IPS-20b (cell line): ENCODE measurements around the gene CNOT4.
A peak's percentile ranks its signal among the peaks of the same experiment; 100 is the strongest.

Source experiments
- H3K27ac ChIP-seq: one replicate; pipeline ENCODE4 v1.5.1; 2013; ENCODE audit warnings: low read length
- H3K27me3 ChIP-seq: 2 replicates; pipeline ENCODE4 v1.6.1; 2013; ENCODE audit warnings: mild to moderate bottlenecking, low read length, inconsistent platforms; ENCODE audit not compliant: insufficient read depth
- H3K36me3 ChIP-seq: 2 replicates; pipeline ENCODE4 v1.6.1; 2013; ENCODE audit warnings: low read depth, mild to moderate bottlenecking, inconsistent platforms, low read length, moderate library complexity; ENCODE audit not compliant: insufficient read depth
- H3K4me1 ChIP-seq: 2 replicates; pipeline ENCODE4 v1.6.1; 2013; ENCODE audit warnings: mild to moderate bottlenecking, control low read depth, inconsistent platforms, low read length, moderate library complexity; ENCODE audit not compliant: insufficient read depth
- H3K4me3 ChIP-seq: 2 replicates; pipeline ENCODE4 v1.5.1; 2013; ENCODE audit warnings: mild to moderate bottlenecking, low read length, inconsistent platforms
- H3K9ac ChIP-seq: 2 replicates; pipeline ENCODE4 v1.6.1; 2013; ENCODE audit warnings: low read depth, mild to moderate bottlenecking, inconsistent platforms, low read length, moderate library complexity
- H3K9me3 ChIP-seq: 2 replicates; pipeline ENCODE4 v1.6.1; 2013; ENCODE audit warnings: mild to moderate bottlenecking, low read depth, low read length, inconsistent platforms; ENCODE audit not compliant: insufficient read depth

Gene CNOT4

DNA sequence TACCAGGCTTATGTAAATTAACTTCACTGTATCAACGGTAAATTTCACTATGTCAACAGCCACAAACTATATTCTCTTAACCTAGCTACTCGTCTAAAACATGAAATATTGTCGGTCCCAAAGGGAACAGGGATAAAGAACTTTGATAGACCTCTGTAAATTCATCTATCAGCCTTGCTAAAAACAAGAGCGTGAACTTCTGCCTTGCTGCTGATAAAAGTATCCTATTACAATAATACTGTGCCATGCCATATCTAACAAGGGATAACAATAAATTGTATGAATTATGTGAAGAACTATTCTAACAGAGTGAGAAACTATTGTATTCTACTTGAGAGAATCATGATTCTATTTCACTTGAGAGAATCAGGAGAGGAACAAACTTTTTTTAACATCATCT, 117.2 kb downstream of the CNOT4 start:
- Histone ChIP-seq H3K27me3 (no peaks in the 10 kb centered on the region), H3K4me3 (no peak overlapping the region), H3K9ac (no peak overlapping the region), H3K4me1 (peaks cover 8% of the 10 kb centered on the region), H3K36me3 (peaks cover 18% of the 10 kb centered on the region), H3K9me3 (no peaks in the 10 kb centered on the region), H3K27ac (no peak overlapping the region)

DNA sequence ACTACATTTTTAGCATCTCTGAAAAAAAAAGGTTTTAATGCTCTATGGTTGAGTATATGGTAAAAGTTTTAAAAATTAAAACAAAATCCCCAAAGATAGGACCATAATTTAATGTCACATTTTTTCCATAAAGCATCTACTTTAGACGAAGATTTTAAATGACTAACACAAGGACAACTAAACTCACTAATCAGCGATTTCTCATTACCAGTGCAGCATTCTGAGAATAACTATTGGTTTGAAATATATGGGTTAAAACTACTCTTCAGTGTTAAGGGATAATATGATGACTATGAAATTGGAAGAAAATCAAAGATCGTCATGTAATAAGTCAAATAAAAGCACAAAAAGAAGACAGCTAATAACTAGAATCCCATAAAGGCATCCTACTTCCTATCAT, 118.4 kb downstream of the CNOT4 start:
- no peak overlapping the region for H3K27ac ChIP-seq
- H3K4me3 ChIP-seq = no peak overlapping the region
- H3K27me3 ChIP-seq = no peaks in the 10 kb centered on the region
- H3K9me3 ChIP-seq = no peaks in the 10 kb centered on the region
- H3K4me1 ChIP-seq = peaks cover 18% of the 10 kb centered on the region
- peaks cover 18% of the 10 kb centered on the region for H3K36me3 ChIP-seq
- H3K9ac ChIP-seq = no peak overlapping the region

DNA sequence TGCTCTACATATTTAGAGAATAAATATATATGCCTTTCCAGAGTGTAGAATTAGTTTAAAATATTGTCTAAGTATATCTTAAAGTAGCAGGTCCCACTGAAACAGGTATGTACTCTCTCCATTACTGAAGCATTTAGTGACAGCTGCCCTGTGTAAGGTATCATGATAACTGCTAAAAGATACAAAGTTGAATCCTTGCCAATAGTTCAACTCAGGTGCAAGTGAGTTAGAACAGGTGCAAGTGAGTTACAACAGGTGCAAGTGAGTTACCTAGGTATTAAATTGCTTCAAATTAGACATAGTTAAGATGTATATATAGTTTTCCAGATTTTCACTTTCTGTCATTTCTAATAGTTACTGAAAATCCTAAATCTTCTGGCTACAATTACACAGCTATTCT, 119.1 kb downstream of the CNOT4 start:
- no peaks in the 10 kb centered on the region for H3K27me3 ChIP-seq
- no peak overlapping the region for H3K9ac ChIP-seq
- H3K9me3 ChIP-seq = no peaks in the 10 kb centered on the region
- peaks cover 18% of the 10 kb centered on the region for H3K36me3 ChIP-seq
- no peak overlapping the region for H3K4me3 ChIP-seq
- peaks cover 21% of the 10 kb centered on the region for H3K4me1 ChIP-seq
- no peak overlapping the region for H3K27ac ChIP-seq

DNA sequence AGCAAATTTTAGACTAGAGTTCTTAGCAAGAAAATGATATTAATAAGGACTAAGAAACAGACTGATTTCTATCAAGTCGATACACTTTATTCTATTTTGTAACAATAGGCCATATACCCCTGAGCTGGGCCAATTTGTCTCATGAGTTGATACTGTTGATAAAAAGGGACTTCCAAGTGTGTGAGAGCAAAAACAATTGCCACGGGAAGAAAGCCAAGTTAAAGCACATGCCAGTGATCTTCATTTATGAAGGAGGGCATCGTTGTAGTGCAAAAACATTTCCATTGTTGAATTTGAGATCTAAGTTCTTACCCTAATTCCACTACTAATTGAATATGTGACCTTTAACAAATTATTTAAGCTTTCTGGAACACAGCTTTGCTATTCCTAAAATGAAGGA, 119.9 kb downstream of the CNOT4 start:
- no peak overlapping the region for H3K4me3 ChIP-seq
- H3K27ac ChIP-seq = no peak overlapping the region
- no peaks in the 10 kb centered on the region for H3K9me3 ChIP-seq
- peaks cover 21% of the 10 kb centered on the region for H3K4me1 ChIP-seq
- H3K36me3 ChIP-seq = peaks cover 18% of the 10 kb centered on the region
- H3K9ac ChIP-seq = no peak overlapping the region
- no peaks in the 10 kb centered on the region for H3K27me3 ChIP-seq

DNA sequence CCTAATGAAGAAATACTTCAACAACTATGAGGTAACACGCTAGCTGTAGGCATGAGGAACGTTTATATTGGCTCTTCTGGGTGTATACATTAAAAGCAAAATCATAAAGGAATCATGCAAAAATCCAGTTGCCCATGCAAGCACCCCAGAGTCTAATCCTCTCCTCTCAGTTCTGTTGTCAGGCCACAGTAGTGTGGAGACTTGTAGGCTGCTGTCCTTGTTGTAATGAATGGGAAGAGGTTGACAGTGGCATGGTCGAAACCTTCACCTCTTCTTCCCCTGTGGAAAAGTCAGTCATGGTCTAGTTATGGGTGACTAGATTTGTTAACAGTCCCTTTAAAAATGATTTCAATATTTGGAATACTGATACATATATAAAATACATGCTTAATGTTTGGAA, 121.3 kb downstream of the CNOT4 start:
- no peak overlapping the region for H3K27ac ChIP-seq
- H3K36me3 ChIP-seq = peaks cover 9% of the 10 kb centered on the region; the same call in 1 of the 2 replicates
- H3K27me3 ChIP-seq = no peaks in the 10 kb centered on the region
- H3K9ac ChIP-seq = no peak overlapping the region
- H3K4me1 ChIP-seq = peaks cover 21% of the 10 kb centered on the region
- no peak overlapping the region for H3K4me3 ChIP-seq
- H3K9me3 ChIP-seq = no peaks in the 10 kb centered on the region

DNA sequence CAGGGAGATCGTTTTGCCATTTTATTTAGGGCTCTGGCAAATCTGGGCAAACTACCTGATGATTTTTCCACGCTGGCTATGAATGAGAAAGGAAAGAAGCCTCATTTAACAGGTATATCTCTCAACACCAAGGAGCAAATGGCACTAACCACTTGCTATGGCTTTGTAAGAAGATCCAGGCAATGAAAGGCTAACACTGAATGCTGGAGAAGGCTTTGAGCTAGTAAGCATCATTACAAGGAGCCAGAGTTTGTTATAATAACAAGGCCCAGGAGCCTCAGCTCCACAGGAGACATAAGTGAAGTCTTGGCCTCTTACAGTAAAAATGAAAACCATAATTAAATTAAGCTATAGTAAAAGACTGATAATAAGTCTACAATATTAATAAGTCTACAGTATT, 123.1 kb downstream of the CNOT4 start:
- H3K27me3 ChIP-seq = no peaks in the 10 kb centered on the region
- no peaks in the 10 kb centered on the region for H3K9me3 ChIP-seq
- H3K27ac ChIP-seq = peak overlapping the region; percentile 29
- H3K9ac ChIP-seq = peak overlapping the region; percentile 39; the same call in 1 of the 2 replicates
- H3K4me3 ChIP-seq = no peak overlapping the region
- no peaks in the 10 kb centered on the region for H3K36me3 ChIP-seq
- peaks cover 21% of the 10 kb centered on the region for H3K4me1 ChIP-seq

DNA sequence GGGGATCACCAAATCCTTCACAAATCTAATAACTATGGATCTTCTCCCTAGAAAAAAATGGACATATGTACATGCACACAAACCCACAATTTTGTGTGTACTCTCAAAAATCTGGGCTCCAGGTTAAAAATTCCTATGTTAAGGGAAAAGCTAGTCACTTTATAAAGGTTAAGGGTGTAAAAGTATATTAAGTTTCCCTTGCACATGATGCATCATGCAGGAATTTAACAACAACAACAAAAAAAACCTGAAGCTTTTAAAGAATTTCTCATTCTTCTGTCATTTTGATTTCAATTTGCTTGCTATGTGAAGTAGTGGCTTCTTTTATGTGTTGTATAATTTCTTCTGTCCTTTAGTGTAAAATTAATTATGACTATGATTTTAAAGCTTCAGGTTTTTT, 123.7 kb downstream of the CNOT4 start:
- Histone ChIP-seq H3K27ac (peak overlapping the region; percentile 29), H3K4me3 (no peak overlapping the region), H3K9me3 (no peaks in the 10 kb centered on the region), H3K27me3 (no peaks in the 10 kb centered on the region), H3K36me3 (no peaks in the 10 kb centered on the region), H3K4me1 (peaks cover 21% of the 10 kb centered on the region), H3K9ac (no peak overlapping the region)

DNA sequence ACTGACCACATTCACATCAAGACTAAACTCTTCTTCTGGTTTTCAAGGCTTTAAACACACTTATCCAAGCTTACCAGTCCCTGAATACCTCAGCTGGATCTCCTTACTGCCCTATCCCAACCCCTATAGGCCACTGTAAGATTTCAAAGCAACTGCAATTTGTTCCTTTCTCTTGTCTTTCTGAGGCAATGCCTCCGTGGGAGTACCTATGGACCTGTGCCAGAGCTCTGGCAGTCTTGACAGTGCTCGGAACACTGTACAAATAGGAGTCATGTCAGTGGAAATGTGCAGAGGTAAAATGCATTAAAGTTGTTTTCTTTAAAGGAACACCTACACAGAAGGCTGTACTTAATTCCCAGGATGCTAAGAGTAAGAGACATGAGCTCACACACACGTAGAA, 124.7 kb downstream of the CNOT4 start:
- Histone ChIP-seq H3K4me1 (peaks cover 27% of the 10 kb centered on the region), H3K9ac (no peak overlapping the region), H3K27me3 (no peaks in the 10 kb centered on the region), H3K4me3 (no peak overlapping the region), H3K36me3 (no peaks in the 10 kb centered on the region), H3K27ac (no peak overlapping the region), H3K9me3 (no peaks in the 10 kb centered on the region)

DNA sequence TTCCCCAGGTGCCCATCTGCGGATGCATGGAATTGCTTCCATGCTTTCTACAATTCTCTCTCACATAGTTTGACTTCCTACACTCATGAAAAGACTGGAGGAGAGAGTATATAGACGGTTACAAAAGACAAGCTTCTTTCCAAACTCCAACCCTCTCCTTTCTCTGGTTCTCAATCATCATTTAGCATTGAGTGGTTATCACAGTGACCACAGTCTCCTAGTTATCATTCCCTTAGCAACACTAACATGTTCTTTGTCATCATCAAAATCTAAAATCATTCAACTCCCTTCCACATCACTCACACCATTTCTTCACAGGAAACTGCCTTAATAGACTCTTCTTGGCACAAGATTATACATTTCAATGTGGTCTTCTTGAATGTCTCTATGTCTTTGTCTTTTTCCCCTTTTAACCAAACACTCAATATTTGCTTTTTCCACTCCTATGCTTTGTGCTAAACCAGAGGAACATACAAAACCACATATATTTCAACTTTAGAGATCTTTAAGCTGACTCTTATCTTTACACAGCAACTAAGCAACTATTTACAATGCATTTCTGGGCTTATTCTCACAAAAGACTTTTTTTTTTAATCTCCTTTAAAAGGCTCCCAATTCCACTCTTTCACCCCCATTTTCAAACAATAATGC, 126.3 kb downstream of the CNOT4 start:
- no peaks in the 10 kb centered on the region for H3K27me3 ChIP-seq
- no peaks in the 10 kb centered on the region for H3K36me3 ChIP-seq
- no peak overlapping the region for H3K4me3 ChIP-seq
- H3K4me1 ChIP-seq = peaks cover 27% of the 10 kb centered on the region
- no peaks in the 10 kb centered on the region for H3K9me3 ChIP-seq
- H3K9ac ChIP-seq = no peak overlapping the region
- no peak overlapping the region for H3K27ac ChIP-seq

DNA sequence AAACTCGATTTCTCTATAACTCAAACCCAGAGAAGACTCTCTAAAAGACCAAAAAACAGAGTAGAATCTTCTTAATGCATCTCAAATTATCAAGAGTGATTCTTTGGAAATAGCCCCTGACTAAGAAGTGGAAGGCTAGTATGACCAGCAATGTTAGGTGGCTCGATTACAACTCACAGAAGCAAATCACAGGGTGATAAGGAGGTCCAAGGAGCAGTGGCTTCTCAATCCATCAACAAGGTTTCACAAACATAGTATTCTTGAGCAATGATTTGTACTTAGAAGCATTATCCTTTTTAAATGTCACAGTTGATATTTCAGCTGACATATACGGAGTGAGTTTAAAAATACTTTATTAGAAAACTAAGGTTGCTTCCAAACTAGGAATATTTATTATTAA, 127.7 kb downstream of the CNOT4 start:
- no peak overlapping the region for H3K9ac ChIP-seq
- no peaks in the 10 kb centered on the region for H3K36me3 ChIP-seq
- no peaks in the 10 kb centered on the region for H3K9me3 ChIP-seq

DNA sequence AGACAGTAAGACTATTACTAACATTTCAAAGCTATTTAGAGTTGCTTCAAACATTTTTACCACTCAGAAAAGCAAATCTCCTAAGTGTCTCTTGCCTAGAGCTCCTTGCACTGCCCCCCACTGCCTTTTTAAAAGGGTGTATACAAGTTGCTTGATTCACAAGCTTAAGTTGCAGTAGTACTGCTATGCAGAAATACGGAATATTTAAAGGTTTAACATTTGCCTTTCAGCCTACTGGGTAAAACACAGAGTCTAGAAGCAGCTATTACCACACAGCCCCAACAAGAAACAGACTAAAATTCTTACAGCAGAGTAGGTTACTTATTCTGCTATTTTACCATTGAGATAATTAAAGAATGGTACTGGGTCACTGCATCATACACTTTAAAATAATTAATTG, 128.5 kb downstream of the CNOT4 start:
- peaks cover 8% of the 10 kb centered on the region; the same call in 1 of the 2 replicates for H3K4me1 ChIP-seq
- H3K9me3 ChIP-seq = no peaks in the 10 kb centered on the region
- H3K4me3 ChIP-seq = no peak overlapping the region
- H3K27me3 ChIP-seq = no peaks in the 10 kb centered on the region
- H3K27ac ChIP-seq = no peak overlapping the region
- H3K9ac ChIP-seq = no peak overlapping the region
- no peaks in the 10 kb centered on the region for H3K36me3 ChIP-seq

More for the DNA sequence above, 127.7 kb downstream of the CNOT4 start:
- H3K27me3 ChIP-seq = no peaks in the 10 kb centered on the region
- peaks cover 16% of the 10 kb centered on the region for H3K4me1 ChIP-seq
- H3K4me3 ChIP-seq = no peak overlapping the region
- no peak overlapping the region for H3K27ac ChIP-seq

DNA sequence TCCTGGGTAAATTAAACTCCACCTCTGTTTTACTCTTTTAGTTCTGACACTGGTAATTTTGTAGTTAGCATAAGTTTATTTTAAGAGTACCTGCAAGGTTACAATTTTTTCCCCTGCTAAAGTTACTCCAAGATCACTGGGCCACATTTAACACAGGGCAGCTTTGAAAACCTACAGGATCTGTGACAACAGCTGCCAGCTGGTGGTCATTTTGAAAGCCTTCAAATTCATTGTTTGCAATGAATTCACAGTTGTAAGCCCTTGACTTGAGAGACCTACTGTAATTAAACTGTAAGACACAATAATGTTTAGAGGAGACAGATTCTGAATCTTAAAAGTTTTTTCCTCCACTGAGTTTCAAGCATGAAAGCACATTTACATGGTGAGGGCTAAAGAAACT, 129.6 kb downstream of the CNOT4 start:
- Histone ChIP-seq H3K9ac (no peak overlapping the region), H3K36me3 (no peaks in the 10 kb centered on the region), H3K4me3 (no peak overlapping the region), H3K9me3 (no peaks in the 10 kb centered on the region), H3K4me1 (peaks cover 7% of the 10 kb centered on the region; the same call in 1 of the 2 replicates), H3K27ac (no peak overlapping the region), H3K27me3 (no peaks in the 10 kb centered on the region)
